GM12864 (cell line): ENCODE results near the gene ACTRT2.
A peak's percentile ranks its signal among the peaks of the same experiment; 100 is the strongest.

Source experiments
- DNase-seq: peaks from one replicate; pipeline ENCODE4 v3.0.0-alpha.2; 2011; ENCODE audit warnings: low read depth
- H3K4me3 ChIP-seq: 2 replicates; pipeline ENCODE4 v1.5.1; 2011; ENCODE audit warnings: mild to moderate bottlenecking, low read depth, low read length, control low read depth
- CTCF ChIP-seq: IDR thresholded peaks from 2 replicates; pipeline ENCODE4 v1.5.1; 2011; ENCODE audit warnings: low read depth, mild to moderate bottlenecking, moderate library complexity, low read length, control low read depth, inconsistent platforms; ENCODE audit errors: missing control alignments

The ACTRT2 gene

DNA sequence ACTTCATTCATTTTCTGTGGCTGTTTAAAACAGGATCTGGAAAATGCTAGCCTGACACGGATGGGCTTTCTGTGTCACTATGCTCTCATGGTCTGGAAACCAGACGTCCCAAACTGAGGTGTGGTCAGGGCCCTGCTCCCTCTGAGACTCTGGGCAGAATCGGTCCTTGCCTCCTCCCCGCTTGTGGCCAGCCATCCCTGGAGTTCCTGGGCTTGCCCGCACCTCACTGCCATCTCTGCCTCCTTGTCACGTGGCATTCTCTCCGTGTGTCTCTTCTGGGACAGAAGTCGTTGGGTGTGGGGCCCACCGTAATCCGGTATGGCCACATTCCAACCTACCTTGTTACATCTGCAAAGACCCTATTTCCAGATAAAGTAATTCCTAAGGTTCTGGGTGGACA lies 10.1 kb upstream of the ACTRT2 start:
- TF ChIP-seq CTCF = no peak
- DNase-seq = no peak
- no peak overlapping the region for H3K4me3 ChIP-seq

- TF ChIP-seq CTCF = no peak
- DNase-seq = no peak
- H3K4me3 ChIP-seq = no peak overlapping the region
These were observed 9.4 kb upstream of the ACTRT2 start for GRCh38 chr1:3011631-3012455.

- no peak for DNase-seq
- TF ChIP-seq CTCF = peak; percentile 39
- no peak overlapping the region for H3K4me3 ChIP-seq
These were observed 8.6 kb upstream of the ACTRT2 start for GRCh38 chr1:3012456-3013291.

DNA sequence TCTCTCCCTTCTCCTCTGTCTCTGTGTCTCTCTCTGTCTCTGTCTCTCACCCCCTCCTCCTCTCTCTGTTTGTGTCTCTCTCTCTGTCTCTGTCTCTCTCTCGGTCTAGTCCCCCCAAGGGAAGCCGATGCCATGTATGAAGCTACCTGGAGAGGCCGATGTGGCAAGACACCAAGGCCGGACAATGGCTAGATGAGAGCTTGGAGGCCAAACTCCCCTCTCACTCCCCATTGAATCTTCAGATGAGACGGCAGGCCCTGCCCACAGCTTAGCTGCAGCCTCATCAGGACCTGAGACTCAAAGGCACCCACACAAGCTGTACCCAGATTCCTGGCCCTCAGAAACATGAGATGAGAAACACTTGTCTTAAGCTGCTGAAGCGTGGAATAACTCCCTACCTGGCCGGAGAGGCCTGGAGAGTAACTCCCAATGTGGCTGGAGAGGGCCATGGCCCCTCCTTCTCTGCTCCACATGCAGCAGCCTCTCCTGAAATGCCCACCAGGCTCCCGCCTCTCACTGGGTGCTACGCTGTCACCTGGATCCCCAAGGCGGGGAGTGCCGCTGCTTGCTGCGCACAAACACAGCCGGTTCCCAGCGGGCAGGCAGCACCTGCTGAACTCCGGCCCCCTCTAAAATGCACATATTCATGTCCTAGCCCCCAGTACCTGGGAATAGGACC lies 7.8 kb upstream of the ACTRT2 start:
- DNase-seq = no peak
- no peak overlapping the region for H3K4me3 ChIP-seq
- no peak for TF ChIP-seq CTCF

DNA sequence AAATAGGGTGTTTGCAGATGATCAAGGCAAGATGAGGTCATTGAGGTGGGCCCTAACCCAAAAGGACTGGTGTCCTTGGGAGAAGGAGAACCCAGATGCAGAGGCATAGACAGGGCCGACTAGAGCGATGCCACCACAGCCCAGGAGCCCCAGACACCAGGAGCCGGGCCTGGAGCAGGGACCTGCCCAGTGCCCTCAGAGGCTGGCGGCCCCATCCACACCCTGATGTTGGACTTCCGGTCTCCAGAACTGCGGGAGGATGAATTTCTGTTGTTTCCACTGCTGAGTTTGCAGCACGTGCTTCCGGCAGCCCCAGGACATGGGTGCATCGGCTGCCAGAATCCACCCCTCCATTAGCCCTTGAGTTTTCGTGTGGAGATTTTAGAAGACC lies 7.2 kb upstream of the ACTRT2 start:
- H3K4me3 ChIP-seq = no peak overlapping the region
- TF ChIP-seq CTCF = no peak
- no peak for DNase-seq

DNA sequence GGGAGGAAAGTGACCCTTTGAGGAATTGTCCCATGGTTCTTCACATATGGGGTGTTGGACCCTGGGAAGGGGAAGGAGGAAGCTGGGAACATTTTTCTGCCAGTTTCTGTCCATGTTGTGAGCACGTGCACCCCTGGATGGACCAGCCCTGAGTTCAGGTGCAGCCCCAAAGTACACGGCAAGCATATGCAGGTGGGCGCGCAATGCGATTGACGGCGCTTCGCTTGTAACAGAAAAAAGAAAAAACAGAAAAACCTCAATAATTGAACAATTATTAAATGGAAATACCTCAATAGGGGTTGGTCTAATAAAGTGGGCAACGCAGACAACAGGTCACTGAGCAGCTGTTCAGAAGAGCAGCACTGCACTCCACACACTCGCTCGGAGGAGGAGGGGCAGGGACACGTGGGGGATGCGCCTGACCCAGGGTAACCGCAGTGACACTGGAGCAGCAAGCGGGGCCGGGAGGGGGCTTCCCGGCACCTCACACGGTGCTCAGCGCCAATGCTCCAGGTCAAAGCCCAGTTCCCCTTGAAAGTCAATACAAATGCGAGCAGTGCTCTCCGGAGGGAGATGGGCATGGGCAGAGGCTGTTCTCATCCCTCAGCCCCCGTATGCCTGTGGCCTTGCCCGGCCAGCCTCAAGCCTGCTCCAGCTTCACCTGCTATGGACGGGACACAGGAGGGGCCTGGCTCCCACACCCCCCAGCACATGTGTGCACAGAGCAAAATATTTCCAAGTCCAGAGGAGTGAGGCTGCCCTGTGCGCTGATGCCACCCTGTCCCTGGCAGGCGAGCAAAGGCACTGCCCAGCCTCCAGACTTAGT lies 6.6 kb upstream of the ACTRT2 start:
- DNase-seq = no peak
- TF ChIP-seq CTCF = no peak
- H3K4me3 ChIP-seq = no peak overlapping the region
